Stomach smooth muscle (tissue), 2 donors: ENCODE measurements around the gene SETD1B.

Experiments used
- H3K27ac ChIP-seq: one replicate; pipeline ENCODE4 v1.7.0; 2013; ENCODE audit warnings: mild to moderate bottlenecking, low read length, inconsistent platforms
- H3K27me3 ChIP-seq, 2 donors: one replicate each; pipeline ENCODE4 v1.7.0; 2013; ENCODE audit warnings: low read length in 2 of 2; ENCODE audit not compliant: insufficient read depth in 2 of 2, control insufficient read depth in 1 of 2
- H3K36me3 ChIP-seq, 2 donors: one replicate each; pipeline ENCODE4 v1.7.0; 2013; ENCODE audit warnings: low read length in 2 of 2; ENCODE audit not compliant: control insufficient read depth in 2 of 2, insufficient read depth in 2 of 2
- H3K4me1 ChIP-seq: one replicate; pipeline ENCODE4 v1.7.0; 2013; ENCODE audit warnings: low read length; ENCODE audit not compliant: control insufficient read depth, insufficient read depth
- H3K4me3 ChIP-seq, 2 donors: one replicate each; pipeline ENCODE4 v1.7.0; 2013; ENCODE audit warnings: low read length in 2 of 2
- H3K9ac ChIP-seq, 2 donors: one replicate each; pipeline ENCODE4 v1.7.0; 2013; ENCODE audit warnings: low read length in 2 of 2, mild to moderate bottlenecking in 1 of 2
- H3K9me3 ChIP-seq, 2 donors: one replicate each; pipeline ENCODE4 v1.7.0; 2013; ENCODE audit warnings: low read length in 2 of 2; ENCODE audit not compliant: control insufficient read depth in 2 of 2
- donor health status: healthy.
- donor health status: Pancreatic carcinoma.

The SETD1B gene

DNA sequence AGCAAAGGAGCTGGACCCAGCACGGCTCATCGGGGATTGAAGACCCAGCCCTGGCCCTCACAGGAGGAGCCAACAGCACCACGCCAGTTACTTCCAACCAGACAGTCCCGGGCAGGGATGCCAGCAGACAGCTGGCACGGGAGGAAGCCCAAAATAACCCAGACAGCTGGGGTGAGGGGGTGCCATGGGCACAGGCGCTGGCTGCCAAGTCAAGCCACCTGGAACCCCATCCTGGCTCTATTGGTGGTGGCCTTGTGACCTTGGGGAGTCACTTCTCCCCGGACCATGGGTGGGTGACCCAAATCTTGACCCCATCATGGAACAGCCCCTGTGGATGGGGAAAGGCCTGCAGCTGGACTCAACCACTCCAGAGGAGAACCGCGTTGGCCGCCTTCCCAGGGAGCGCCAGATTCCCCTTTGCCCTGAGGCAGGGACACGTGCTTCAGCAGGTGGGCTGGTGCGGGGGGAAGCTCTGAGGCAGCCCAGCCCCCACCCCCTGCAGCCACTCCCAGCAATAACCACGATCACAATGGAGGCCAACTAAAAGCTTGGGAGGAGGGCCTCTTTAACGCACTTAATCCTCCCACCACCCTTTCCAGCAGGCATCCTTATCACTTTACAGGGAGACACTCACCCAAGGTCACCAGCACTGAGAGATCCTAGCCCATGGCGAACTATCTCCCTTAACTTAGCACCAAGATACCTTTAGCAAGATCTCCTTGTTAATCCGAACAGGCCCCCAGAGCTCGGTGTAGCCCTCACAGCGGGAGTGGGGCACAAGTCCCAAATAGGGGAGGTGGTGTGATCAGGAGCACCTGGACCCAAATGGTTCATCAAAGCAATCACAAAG lies 5.6 kb upstream of the SETD1B start:
- Histone ChIP-seq H3K9ac (peak overlapping the region; percentile 24 to 64), H3K4me1 (peaks cover 78% of the 10 kb centered on the region), H3K27me3 (no peaks in the 10 kb centered on the region), H3K36me3 (peaks cover 0 to 2% of the 10 kb centered on the region in 2 donors), H3K27ac (peak overlapping the region; percentile 84), H3K9me3 (no peaks in the 10 kb centered on the region), H3K4me3 (peak overlapping the region; percentile 18 to 68)

DNA sequence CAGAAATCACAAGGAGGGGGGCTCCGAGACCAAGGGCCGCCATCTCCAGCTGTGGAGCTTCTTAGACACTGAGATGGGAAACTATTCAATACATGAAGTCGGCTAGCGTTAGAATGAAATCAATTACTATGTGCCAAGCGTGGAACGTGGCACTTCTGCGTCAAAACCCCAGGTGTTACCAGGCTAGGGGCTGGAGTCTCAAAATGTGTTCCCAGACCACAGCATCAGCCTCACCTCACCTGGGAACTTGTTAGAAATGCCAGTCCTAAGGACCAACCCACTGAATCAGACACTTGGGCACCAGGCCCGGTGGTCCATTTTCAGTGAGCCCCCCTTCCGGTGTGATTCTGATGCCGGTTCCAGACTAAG lies 5.0 kb upstream of the SETD1B start:
- Histone ChIP-seq H3K4me1 (peaks cover 73% of the 10 kb centered on the region), H3K27ac (peak overlapping the region; percentile 84), H3K36me3 (peaks cover 0 to 2% of the 10 kb centered on the region in 2 donors)

DNA sequence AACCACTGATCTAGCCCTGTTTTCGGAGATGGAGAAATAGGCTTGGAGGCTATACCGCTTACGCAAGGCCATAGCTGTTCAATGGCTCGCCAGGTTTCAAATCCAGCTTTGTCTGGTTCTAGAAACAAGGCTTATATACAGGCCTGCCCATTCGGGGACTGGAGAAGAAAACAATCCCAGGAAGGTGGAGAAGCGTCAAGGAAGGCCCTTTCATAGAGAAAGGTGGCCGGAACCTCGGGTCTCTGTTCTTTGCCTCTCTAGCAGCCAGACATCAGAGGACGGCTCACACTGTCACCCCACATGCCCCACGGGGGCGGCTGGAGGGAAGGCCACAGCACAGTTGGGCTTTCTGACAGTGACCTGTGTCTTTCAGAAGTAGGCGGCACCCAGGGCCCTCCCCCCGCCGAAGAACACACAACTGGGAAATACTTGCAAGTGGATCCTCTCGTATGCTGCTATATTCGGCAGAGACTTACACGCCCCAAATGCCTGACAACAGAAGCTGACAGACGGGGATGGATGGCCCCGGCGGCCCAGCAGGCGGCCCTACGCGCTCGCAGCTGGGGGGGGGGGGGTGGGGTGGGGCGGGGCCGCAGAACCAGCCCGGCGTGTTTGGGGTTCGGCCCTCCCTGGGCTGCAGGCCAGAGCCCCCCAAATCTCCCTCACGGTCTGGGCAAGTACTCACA lies 4.5 kb upstream of the SETD1B start:
- no peaks in the 10 kb centered on the region for H3K27me3 ChIP-seq
- peak overlapping the region; percentile 62 to 87 for H3K4me3 ChIP-seq
- H3K27ac ChIP-seq, result peak overlapping the region; percentile 100
- H3K36me3 ChIP-seq, result peaks cover 0 to 2% of the 10 kb centered on the region in 2 donors
- H3K9me3 ChIP-seq, result no peaks in the 10 kb centered on the region
- peak overlapping the region; percentile 74 to 78 for H3K9ac ChIP-seq
- peaks cover 69% of the 10 kb centered on the region for H3K4me1 ChIP-seq

More for the DNA sequence above, 5.0 kb upstream of the SETD1B start:
- Histone ChIP-seq H3K9me3 (no peaks in the 10 kb centered on the region), H3K4me3 (peak overlapping the region; percentile 2 to 68), H3K9ac (peak overlapping the region; percentile 34 to 66), H3K27me3 (no peaks in the 10 kb centered on the region)

DNA sequence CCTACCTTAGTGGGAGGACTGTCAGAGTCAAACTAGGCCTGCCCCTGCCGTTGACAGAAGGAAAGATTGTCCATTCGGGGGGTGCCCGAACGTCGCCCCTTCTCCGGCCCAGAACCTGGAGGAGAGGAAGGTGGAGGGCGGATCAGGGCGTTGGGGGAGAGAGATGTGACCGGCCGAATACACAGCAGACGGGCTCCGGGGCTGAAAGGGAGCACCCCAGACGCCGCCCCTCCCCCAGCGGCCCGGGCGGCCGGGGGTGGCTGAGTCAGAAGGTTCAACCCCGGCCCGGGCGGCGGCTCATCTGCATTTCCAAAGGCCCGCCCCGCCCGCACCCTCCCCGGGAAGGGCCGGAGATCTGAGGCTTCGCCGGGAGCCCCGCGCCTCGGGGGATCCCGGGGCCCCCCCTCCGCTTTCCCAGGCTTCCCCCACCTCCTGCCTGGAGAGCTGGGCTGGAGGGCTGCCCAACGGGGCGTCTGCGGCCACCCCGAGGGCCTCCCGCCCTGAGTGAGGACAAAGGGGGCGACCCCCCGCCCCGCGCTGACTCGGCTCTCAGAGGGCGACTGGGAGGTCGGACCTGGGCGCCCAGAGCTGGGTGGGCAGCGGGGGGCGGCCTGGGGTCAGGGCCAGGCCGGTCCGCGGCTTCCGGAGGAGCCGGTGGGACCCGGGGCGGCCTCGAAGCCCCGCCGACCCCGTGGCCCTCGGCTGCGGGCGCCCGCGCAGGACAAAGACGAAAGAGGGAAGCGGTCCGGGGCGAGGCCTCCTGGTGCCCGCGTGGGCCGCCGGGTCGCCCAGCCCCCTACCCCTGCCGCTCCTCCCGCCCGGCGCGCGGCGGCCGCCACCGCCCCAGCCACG lies 3.7 kb upstream of the SETD1B start:
- peak overlapping the region; percentile 100 for H3K27ac ChIP-seq
- H3K9me3 ChIP-seq, result no peaks in the 10 kb centered on the region
- peak overlapping the region; percentile 74 to 78 for H3K9ac ChIP-seq
- peaks cover 0 to 2% of the 10 kb centered on the region in 2 donors for H3K36me3 ChIP-seq
- peak overlapping the region; percentile 62 to 87 for H3K4me3 ChIP-seq
- peaks cover 61% of the 10 kb centered on the region for H3K4me1 ChIP-seq
- no peaks in the 10 kb centered on the region for H3K27me3 ChIP-seq

DNA sequence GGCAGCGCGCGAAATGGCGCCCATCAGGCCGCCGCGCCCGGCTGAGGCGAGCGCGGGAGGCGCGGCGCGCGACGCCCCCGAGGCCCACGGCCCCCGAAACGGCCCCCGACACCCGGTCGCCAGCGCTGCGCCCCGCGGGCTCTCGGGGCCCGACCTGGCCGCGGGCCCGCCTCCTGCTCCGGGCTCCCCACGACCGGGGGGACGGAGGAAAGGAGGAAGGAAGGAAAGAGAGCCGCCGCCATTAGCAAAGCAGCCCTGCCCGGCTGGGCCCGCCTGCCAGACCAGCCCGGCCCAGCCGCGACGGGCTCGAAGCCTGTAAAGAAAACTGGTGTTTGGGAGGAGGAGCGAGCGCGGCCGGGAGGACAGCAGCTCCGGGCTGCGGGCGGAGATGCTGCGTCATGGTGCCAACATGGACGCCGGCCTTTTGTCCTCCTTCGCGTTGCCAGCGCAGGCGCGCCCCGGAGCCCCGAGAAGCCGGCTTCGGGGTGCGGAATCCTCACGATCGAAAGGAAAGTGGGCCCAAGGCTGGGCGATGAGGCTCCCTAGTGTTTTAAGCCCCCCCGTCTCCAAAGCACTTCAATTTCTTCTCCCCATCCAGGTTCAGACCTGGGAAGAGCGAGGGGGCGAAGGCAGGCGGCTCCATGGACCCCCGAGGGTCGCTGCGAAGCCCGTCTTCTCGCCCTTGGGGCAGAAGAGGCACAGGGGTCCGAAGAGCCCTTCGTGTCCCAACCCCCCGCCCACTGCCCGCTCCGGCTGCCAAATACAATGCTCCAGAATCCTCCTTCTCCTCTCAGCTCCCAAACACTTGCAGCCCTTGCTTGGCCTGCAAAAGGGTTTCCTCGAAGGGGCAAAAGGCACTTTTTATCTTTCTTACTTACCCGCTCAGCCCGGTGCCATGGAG lies 2.9 kb upstream of the SETD1B start:
- Histone ChIP-seq H3K27ac (peak overlapping the region; percentile 100), H3K27me3 (no peaks in the 10 kb centered on the region), H3K9ac (peak overlapping the region; percentile 98 to 99), H3K9me3 (no peaks in the 10 kb centered on the region), H3K4me1 (peaks cover 56% of the 10 kb centered on the region), H3K36me3 (peaks cover 0 to 4% of the 10 kb centered on the region in 2 donors), H3K4me3 (peak overlapping the region; percentile 82 to 87)

DNA sequence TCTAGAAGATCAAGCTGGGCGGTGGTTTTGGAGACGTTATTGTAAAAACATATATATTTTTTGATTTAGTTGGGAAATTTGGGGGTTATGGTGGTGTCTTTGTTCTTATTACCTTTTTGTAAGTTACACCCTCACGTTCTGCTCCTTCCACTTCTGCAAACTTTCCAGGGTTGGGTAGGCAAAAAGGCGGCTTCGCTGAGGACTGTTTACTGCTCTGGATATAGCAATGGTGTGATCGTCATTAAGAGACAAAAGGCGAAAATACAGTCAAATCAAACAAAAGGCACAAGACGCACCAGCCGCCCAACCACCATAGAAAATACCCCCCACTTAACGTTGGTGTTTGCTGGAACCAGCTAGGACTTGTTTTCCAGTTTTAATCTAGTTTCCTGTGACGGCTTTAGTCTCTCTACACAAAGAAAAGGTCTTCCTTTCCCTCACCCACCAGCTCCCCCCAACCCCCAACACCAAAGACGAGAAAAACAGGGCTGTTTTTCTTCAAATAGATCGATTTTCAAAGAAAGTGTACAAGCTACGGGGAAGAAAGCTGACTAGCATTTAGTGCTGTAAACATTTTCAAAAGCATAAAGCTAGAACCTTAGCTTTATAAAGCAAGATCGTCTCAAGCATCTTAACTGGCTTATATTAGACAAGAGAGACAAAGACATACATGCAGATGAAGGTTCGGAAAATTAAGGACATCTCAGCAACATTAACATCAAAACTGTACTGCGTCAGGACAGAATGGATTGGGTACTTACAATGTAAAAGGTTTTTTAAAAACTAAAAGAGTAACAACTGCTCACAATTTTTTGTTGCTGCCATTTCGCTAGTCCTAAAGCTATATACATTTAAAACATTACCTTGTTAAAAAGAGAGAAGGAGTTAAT lies 2.0 kb upstream of the SETD1B start:
- no peaks in the 10 kb centered on the region for H3K9me3 ChIP-seq
- H3K4me3 ChIP-seq, result peak overlapping the region; percentile 82 to 87
- H3K36me3 ChIP-seq, result peaks cover 0 to 4% of the 10 kb centered on the region in 2 donors
- no peaks in the 10 kb centered on the region for H3K27me3 ChIP-seq
- peak overlapping the region; percentile 98 to 99 for H3K9ac ChIP-seq
- H3K4me1 ChIP-seq, result peaks cover 56% of the 10 kb centered on the region
- peak overlapping the region; percentile 100 for H3K27ac ChIP-seq

DNA sequence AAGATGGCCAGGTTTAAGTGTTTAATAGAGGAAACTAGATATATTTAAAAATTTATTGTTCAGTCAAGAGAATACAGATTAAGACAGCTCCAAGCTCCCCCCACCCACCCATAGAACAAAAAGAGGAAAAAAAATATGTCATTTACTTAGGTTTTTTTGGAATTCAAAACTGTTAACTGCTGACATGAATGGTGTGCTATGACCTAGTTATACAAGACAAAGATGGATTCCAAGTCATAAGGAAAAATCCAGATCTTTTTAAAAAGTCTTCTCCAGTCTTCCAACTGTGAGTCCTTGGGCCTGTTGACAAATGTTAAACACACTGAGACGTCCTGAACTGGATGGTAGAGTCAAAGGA lies 1.3 kb upstream of the SETD1B start:
- peak overlapping the region; percentile 82 to 87 for H3K4me3 ChIP-seq
- H3K4me1 ChIP-seq, result peaks cover 55% of the 10 kb centered on the region
- peak overlapping the region; percentile 100 for H3K27ac ChIP-seq
- H3K36me3 ChIP-seq, result peaks cover 0 to 4% of the 10 kb centered on the region in 2 donors
- peak overlapping the region; percentile 98 to 99 for H3K9ac ChIP-seq
- H3K9me3 ChIP-seq, result no peaks in the 10 kb centered on the region
- H3K27me3 ChIP-seq, result no peaks in the 10 kb centered on the region

DNA sequence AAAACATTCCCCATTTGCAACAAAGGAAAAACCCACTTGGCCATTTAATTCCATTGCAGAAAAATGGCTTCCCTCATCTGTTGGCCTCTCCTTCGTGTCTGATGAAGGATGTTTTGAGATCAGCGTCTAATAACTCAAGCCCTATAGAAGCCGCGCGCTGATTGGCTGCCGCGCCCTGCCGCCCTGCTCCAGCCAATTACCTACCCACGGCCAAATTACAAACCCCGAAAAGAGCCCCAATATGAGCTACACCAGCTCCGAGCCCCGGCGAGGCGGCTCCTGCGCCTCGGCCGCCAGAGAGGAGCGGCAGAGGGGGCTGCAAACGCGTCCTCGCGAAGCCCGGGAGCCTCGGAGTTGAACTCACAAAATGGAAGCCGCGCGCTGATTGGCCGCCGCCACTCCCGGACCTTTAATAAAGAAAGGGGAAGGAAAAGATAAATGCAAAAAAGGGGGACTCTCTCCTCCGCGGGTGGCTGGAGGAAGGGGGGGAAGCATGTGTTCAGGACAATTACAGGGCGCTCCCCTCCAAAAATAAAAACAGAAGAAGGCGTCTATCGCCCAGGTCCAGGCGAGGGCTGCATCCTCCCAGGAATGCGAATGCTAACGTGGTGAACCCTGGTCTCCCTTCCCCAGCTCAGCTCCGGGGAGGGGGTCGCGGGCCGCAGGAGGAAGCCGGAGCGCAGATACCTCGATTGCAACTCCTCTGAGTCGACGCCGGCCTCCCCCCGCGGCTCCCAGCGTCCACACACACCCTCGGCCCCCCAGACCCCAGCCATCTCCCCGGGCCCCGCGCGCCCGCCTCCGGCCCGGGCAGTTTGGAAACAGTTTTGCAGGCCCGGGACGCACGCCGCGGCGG lies 738 bp upstream of the SETD1B start:
- Histone ChIP-seq H3K9ac (peak overlapping the region; percentile 98 to 99), H3K27ac (peak overlapping the region; percentile 100), H3K36me3 (peaks cover 0 to 6% of the 10 kb centered on the region in 2 donors), H3K4me1 (peaks cover 52% of the 10 kb centered on the region), H3K9me3 (no peaks in the 10 kb centered on the region), H3K4me3 (peak overlapping the region; percentile 82 to 87), H3K27me3 (no peaks in the 10 kb centered on the region)
